DMS79 (cell line): ENCODE data around the gene ERCC3.
"Not testable (repeated sequence)": the region's sequence is repeated elsewhere in the genome, so short reads cannot be mapped to it uniquely, and the experiment has no call there.

Source experiments
- DNase-seq: peaks from one replicate; lab custom pipeline; 2025; lab: John Stamatoyannopoulos, UW

ERCC3 gene

DNA sequence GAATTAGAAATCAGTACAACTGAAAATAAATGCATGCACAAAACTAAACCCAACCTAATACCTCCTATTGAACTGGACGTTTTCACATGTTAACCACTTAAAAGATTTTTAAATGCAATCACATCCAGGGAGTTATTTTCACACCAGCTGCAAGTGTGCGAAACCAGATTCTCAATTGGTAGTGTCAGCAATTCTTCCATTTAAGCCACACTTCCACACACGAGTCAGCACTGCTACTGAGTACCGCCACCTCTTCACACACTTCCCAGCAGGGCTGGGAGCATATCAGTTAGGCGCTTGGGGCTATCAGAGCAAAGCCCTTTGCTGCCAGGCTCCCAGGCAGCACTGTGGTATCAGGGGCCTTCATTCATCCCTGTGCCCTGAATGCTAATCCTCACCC is 14.2 kb downstream of the ERCC3 start:
- no peak for DNase-seq

DNA sequence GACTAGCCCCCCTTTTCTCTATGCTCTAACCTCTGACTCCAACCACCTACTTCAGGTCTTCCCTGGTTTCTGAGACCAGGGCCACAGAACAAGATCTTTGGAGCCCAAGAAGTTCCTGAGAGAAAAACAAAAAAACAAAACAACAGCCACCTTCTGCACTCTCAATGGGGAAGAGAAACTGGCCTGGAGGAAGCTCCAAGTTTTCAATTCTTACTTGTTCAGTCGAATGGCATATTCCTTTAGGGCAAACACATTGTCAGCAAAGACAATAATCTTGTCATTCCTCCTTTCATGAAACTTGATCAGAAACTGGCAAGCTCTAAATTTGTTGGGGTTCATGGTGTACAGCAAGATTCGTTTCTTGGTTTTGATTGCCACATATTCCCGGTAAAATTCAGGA is 15.0 kb downstream of the ERCC3 start:
- DNase-seq, result no peak

DNA sequence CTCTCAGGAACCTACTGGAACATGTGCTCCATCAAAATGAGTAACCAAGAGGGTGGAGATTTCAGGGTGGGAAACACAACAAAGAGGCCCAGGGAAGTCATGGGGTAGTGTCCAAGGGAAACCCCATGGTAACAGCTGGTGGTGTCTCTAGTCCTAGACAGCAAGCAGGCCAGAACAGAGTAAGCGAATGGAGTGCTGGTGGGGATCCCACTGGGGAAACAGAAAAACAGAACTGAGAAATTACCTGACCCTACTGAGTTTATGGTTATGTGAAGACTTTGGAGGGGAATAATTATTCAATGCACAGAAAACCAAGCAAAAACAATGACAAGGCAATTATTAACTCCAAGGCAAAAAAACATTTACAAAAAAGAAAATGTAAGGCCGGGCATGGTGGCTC is 16.9 kb downstream of the ERCC3 start:
- DNase-seq, result no peak

DNA sequence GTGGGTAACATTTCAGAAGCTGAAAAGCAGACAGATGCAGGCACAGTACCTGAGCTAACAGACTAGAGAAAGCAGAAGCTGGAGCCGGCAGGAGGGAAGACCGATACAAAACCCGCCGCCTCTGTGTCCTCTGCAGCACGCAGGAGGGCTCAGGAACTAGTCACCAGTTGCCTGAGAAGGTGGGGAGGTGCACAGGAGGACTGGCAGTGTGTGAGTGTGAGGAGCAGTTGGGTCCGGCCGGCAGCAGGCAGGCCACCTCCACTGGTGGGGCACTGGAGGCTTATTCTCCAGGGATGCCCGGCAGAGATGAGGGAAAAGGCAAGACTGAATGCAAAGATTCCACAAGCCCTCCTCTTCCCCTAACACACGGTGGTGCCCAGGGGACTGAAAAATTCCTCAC is 18.2 kb downstream of the ERCC3 start:
- no peak for DNase-seq

DNA sequence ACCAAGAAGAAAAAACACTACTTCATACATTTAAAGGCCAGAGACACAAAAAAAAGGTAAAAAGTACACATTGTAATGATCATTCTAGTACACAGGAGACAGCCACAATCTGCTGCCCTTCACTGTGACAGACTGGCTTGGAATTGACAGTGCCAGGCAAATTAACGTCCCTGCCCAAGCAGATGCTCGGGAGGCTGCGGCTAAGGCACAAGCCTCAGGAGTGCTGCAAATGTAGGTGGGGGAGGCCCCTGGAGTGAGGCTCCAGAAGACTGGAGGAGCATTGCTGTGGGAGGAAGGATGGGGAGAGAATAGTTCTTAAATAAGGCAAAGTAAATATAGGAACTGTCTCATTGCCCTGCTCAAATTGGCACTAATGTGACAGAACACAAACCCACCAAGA is 18.6 kb downstream of the ERCC3 start:
- no peak for DNase-seq

DNA sequence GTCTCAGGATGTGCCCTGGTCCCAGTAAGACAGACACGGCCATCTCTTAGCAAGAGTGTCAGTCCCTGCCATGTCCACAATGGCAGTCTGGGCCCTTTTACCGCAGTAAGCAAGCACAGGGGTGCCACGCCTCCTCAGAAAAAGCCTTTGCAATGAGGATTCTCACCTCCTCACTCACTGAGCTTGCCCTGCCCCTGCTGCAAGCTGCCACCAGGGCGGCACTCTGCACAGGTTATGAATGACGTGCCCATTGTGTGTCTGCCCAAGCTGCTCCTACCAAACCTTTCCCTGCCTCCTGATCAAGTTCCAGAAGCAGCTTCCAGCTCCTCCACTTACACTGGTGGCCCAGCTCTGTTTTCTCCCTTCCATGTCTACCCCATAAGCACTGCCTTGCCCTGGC is 23.3 kb downstream of the ERCC3 start:
- no peak for DNase-seq

DNA sequence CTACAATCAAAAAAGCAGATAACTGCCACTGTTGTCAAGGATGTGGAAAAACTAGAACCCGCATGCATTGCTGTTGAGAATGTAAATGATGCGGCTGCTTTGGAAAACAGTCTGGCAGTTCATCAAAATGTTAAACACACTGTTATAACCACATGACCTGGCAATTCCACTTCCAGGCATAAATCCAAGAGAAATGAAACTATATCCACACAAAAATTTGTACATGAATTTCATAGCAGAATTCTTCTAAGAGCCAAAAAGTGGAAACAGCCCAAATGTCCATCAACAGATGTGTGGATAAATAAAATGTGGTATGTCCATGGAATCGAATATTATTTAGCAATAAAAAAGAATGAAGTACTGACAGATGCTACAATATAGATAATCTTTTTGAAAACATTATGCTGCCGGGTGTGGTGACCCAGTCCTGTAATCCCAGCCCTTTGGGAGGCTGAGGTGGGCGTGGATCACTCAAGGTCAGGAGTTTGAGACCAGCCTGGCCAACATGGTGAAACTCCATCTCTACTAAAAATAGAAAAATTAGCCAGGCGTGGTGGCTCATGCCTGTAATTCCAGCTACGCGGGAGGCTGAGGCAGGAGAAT is 32.0 kb downstream of the ERCC3 start:
- no peak for DNase-seq

DNA sequence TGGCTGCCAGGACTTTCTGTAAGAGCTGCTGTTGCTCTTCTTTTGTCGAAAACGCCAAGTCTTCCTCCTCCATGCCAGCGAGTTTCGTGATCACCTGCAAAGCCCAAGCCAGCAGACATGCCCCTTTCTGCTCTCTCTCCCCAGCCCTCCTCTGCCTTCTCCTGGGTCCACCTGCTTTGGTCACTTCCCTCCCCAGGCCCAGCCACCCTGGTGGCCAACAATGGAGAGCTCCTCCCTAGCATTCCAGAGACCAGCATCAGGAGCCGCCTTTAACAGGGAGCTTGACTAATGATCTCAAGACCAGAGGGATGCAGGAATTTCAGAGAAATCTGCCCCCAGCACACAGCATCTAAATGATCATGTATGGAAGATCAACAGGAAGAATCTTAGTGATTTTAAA is 34.6 kb downstream of the ERCC3 start:
- no peak for DNase-seq

DNA sequence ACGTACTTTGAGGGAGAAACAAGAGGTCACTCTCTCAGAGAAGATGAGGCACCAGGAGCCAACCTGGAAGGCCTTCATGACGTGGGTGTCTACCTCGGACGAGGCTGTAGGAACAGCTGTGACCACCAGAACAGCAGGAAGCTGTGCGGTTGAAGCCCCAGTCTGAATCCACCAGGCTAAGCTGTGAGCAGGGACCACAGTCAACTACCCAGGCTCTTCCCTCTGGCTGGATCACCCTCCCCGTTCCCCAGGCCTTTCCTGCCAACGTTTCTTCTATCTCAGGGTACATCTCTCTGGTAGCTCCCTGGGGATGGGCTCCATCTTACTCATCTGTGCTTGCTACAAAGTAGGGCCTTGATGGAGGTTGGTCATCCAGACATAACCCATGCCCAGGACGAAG is 37.1 kb downstream of the ERCC3 start:
- no peak for DNase-seq

DNA sequence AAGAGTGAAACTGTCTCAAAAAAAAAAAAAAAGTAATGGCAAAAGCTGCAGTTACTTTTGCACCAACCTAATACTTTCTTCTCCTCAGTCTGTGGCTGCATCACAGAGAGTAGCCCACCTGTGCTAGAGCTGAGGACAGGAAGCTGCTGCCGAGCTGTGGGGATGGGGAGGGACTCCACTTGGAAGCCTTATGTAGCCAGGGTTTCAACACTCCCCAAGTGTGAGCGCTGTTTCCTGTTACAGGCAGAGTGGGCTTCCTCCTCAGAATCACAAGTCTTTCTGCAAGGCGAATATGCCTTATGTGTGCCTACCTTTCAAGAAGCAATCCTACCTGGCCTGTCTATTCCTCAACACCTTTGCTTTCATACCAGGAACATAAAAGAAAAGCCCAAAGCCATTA is 37.6 kb downstream of the ERCC3 start:
- DNase-seq, result no peak

DNA sequence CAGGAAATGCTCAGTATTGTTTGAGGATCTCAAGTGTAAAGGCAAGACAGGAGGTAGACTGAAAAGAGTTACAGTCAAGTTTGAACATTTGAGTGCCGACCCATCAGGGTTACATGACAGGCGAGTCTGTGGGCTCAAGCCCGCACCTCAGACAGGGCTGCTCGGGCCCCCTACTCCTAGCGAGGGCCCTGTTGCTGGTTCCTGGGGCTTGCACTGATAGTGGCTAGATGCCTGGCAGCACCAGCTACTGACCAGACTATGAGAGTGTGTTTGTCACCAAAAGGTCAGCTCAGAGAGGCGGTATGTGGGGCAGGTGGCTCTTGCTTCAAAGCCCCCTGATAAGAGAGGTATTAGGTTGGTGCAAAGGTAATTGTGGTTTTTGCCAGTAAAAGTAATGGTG is 38.2 kb downstream of the ERCC3 start:
- DNase-seq, result no peak

DNA sequence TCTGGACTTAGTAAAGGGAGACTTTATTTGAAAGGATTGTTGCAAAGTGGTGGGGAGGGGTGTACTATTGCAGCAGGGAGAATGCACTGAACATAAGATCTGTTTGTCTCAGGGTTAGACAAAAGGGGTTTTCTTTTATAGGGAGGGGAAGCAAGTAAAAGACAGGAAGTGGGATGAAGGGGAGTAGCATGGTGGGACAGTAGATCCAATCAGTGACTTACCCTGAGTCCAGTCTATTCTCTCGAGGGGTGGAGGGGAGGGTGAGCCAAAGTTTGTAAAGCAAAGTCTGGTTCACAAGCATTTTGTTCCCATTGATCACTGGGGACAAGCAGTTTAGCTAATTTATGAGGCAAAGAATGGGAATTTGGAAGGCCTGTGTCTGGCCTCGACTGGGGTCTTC is 38.8 kb downstream of the ERCC3 start:
- no peak for DNase-seq

DNA sequence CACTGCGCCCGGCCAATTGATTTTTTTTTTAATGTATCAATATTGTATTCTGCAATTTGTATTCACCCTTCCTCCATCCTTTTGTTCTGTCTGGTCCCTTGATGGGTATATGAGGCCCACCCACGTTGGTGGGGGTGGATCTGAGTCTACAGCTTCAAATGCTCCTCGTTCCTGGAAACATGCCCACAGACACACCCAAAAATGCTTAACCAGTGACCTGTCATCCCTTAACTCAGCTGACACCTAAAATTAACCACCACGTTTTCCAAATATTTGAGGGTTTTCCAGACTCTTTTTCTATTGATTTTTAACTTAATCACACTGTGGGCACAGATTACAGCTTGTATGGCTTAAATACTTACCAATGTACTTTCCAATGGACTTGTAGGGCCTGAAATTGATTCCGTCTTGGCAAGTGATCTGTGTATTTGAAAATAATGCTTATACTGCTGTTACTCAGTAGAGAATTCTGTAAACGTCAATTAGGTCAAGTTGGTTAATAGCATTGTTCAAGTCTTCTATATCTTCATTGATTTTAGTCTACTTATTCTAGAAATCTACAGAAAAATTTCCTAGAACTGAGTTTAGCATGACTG is 39.5 kb downstream of the ERCC3 start:
- no peak for DNase-seq

DNA sequence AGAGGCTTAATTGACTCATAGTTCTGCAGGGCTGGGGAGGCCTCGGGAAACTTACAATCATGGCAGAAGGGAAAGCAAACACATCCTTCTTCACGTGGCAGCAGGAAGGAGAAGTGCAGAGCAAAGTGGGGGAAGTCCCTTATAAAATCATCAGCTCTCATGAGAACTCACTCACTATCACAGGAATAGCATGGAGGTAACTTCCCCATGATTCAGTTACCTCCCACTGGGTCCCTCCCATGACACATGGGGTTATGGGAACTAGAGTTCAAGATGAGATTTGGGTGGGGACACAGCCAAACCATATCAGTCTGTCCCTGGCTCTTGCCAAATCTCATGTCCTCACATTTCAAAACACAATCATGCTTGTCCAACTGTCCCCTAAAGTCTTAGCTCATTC is 52.8 kb downstream of the ERCC3 start:
- DNase-seq, result not testable (repeated sequence)

DNA sequence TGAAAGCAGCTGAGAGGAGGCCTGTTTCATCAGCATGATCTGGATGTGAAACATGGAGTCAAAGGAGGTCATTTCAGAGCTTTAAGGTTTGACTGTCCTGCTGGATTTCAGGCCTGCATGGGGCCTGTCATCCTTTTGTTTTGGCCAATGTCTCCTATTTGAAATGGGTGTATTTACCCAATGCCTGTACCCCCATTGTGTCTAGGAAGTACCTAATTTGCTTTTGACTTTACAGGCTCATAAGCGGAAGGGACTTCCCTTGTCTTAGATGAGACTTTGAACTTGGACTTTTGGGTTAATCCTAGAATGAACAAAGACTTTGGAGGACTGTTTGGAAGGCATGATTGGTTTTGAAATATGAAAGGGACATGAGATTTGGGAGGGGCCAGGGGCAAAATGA is 54.5 kb downstream of the ERCC3 start:
- DNase-seq, result no peak

DNA sequence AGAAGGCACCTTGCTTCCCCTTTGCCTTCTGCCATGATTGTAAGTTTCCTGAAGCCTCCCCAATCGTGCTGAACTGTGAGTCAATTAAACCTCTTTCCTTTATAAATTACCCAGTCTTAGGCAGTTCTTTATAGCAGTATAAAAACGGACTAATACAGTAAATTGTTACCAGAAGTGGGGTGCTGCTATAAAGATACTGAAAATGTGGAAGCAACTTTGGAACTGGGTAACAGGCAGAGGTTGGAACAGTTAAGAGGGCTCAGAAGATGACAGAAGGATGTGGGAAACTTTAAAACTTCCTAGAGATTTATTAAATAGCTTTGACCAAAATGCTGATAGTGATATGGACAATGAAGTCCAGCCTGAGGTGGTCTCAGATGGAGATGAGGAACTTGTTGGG is 56.2 kb downstream of the ERCC3 start:
- not testable (repeated sequence) for DNase-seq

DNA sequence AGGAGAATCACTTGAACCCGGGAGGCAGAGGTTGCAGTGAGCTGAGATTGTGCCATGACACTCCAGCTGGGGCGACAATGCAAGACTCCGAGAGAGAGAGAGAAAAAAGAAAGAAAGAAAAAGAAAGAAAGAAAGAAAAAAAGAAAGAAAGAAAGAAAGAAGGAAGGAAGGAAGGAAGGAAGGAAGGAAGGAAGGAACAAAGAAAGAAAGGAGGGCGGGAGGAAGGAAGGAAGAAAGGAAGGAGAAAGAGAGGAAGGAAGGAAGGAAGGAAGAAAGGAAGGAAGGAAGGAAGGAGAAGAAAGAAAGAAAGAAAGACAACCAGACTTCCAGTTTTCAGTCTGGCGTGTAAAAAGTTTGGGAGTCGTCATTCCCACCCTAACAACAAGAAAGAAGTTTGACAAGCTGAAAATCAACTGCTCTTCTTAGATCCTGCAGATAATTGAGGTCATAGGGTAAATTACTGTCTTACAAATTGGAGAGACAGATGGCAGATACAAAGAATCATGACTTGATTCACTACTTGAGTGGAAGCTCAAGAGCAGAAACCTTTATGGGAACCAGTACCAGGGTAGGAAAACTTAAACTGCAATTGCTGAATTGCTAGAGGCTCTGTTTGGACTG is 58.8 kb downstream of the ERCC3 start:
- DNase-seq, result no peak

DNA sequence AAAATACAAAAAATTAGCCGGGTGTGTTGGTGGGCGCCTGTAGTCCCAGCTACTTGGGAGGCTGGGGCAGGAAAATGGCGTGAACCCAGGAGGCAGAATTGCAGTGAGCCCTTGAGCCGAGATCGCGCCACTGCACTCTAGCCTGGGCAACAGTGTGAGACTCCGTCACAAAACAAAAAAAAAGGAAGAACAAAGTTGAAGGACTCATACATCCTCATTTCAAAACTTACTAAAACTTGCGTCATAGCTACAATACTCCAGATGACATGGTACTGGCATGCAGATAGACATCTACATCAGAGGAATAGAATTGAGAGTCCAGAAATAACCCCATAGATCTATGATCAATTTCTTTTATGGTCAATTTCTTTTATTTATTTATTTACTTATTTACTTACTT is 60.2 kb downstream of the ERCC3 start:
- DNase-seq, result no peak

DNA sequence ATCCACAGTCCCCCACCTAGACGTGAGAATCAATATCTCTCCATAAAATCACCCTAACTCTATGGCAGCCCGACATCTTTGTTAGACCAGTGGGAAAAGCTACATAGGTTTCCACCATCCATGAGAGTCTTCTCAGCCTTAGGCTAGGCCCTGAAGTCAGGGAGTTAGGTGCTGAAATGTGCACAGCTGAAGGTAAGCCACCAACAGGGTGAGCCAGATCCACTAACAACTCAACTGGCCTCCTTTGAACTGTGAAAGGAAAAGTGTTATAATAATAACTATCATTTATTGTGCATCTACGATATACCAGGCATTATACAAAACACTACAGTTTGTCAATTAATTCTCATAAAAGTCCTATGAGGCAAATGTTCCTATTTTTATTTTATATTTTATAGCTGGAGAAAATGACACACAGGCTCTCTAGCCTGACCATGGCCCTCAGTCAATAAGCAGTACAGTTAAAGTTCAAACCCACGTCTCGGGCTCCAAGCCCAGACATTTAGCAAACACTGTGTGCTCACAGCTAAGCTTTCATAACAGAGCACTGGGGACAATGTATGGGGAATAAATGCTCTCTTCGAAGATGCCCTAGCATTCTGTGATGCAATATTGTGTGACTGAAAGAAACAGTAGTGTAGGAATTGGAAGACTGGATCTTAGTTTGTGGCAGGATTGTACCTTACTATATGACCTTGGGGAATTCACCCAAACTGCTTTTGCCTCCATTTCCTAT is 62.6 kb downstream of the ERCC3 start:
- DNase-seq, result no peak

DNA sequence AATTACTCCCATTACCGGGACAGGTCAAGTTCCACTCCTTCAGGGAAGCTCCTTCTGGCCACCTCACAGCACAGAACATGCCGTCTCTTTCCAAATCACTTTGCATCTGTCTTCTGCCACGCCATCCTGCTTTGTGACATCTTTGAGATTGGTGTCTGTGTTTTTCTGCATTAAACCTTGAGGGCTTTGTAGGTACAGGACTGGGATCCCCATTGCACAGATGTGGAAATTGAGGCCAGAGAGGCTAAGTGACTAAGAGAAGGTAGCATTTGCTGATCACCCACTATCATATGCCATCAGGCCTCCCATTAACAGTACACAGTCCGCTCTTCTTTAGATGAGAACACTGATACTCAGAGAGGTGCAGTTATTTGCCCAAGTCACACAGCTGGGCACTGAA is 64.4 kb downstream of the ERCC3 start:
- DNase-seq, result no peak

DNA sequence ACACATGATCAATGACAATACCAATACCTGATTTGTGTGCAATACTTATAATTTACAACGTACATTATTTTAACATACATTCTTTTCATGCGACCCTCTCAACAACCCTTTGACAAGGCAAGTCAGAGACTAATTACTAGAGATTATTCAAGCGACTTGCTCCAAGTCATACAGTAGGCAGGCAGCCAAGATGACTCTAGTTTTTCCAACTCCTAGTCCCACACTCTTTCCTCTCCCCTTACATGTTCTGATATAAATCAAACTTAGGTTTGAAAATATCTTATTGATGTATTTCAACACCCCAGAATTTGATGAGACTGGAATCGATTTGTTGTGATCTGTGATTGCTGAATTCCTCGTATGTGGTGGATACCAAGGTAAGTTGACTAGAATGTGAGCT is 65.8 kb downstream of the ERCC3 start:
- no peak for DNase-seq

DNA sequence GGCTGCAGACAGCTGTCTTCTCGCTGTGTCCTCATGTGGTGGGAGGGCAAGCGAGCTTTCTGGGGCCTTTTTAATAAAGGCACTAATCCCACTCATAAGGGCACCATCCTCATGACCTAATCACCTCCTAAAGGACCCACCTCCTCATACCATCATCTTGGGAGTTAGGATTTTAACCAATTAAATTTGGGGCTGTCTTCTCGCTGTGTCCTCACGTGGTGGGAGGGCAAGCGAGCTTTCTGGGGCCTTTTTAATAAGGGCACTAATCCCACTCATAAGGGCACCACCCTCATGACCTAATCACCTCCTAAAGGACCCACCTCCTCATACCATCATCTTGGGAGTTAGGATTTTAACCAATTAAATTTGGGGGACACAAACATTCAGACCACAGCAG is 66.7 kb downstream of the ERCC3 start:
- not testable (repeated sequence) for DNase-seq

DNA sequence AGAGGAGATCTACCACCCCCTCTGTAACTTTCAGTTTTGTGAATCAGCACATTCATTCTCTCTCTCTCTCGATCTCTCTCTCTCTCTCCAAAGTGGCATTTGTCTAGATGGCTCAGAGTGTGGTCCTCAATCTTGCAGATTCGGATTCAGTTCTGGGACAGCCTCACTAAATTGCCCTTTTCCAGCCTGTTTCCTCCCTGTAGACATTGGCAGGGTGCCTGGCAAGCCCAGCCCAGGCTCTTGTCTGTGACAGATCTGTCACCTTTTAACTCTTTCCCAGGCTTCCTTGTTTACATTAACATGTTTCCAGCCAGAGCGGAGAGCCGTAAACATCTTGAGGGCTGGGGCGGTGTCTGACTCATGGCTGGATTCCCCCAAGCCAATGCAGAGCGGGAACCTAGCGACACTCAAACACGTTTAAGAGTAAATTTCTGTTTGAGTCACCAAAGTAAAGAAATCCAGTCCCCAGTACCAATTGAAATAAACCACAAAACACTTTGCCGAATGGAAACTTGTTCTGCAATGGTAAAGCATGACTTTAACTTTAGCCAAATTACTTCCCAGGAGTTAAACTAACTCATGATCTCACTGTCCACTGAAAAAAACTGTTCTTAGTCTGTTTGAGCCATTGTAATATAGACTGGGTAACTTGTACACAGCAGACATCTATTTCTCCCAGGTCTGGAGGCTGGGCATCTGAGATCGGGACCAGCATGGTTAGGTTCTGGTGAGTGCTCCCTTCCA is 67.3 kb downstream of the ERCC3 start:
- DNase-seq, result peak; percentile 85
